HG02981 (cell line): ENCODE data around the gene PLGRKT.
"Not testable (repeated sequence)": the region's sequence is repeated elsewhere in the genome, so short reads cannot be mapped to it uniquely, and the experiment has no call there.

Source experiments
- ATAC-seq: cut with Tn5 transposase; IDR thresholded peaks from one replicate; pipeline ENCODE4 v1.9.1; 2021; ENCODE audit warnings: mild to moderate bottlenecking, moderate library complexity; ENCODE audit not compliant: unreplicated experiment

Gene PLGRKT

GRCh38 chr9:5321601-5322000, 116.1 kb downstream of the PLGRKT start:
- ATAC-seq, result not testable (repeated sequence)

- ATAC-seq, result no peak
Measured at GRCh38 chr9:5321058-5321457, 116.7 kb downstream of the PLGRKT start.

GRCh38 chr9:5316406-5316805, 121.3 kb downstream of the PLGRKT start:
- ATAC-seq, result not testable (repeated sequence)

- ATAC-seq, result no peak
Measured at GRCh38 chr9:5315187-5315923, 122.4 kb downstream of the PLGRKT start.

DNA sequence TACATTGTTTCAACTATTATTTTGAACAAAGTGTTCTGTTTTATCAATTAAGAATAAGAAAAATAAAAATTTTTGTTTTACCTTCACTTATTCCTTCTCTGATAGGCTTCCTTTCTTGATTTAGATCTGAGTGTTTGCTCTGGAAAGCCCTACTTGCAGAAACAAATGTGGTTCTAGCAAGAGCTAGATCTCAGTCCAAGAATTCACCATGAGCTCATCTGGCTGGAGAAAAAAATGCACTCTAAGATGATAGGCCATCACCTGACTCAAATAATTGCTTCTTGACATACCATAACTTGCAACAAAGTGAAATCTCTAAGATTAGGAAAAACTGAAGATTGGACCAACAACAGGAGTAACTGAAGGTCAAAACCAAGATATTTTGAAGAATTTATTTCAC, 126.9 kb downstream of the PLGRKT start:
- ATAC-seq, result no peak
